Activated CD4-positive, alpha-beta T cell treated with anti-CD3 and anti-CD28 coated beads, Interleukin-2, amount 10 ng/mL, durations not matched to agents 24 days and 14 days (primary cell): ENCODE results near the gene RASIP1. TPM values are rescaled to one million over a fixed set of nuclear protein-coding genes. Genes with fewer than 3 reads are reported as not detected.
"Not testable (repeated sequence)": the region's sequence is repeated elsewhere in the genome, so short reads cannot be mapped to it uniquely, and the experiment has no call there.

Experiments used
- DNase-seq: peaks from one replicate; pipeline ENCODE4 v3.0.0; 2022
- H3K27ac Mint-ChIP-seq: one replicate; pipeline ENCODE4 v1.8.0; 2022; ENCODE audit warnings: mild to moderate bottlenecking, mixed read lengths
- H3K27me3 Mint-ChIP-seq: one replicate; pipeline ENCODE4 v1.8.0; 2022; ENCODE audit warnings: mixed read lengths
- H3K36me3 Mint-ChIP-seq: one replicate; pipeline ENCODE4 v1.8.0; 2022; ENCODE audit warnings: low read depth, mild to moderate bottlenecking, mixed read lengths
- H3K4me1 Mint-ChIP-seq: one replicate; pipeline ENCODE4 v1.8.0; 2021; ENCODE audit warnings: mixed read lengths
- H3K4me3 Mint-ChIP-seq: one replicate; pipeline ENCODE4 v1.8.0; 2022; ENCODE audit warnings: mild to moderate bottlenecking, moderate library complexity, mixed read lengths
- H3K9me3 Mint-ChIP-seq: one replicate; pipeline ENCODE4 v1.8.0; 2021; ENCODE audit warnings: mixed read lengths
- intact Hi-C: fragments of 100-400 bp; cut with micrococcal nuclease; formaldehyde crosslinking; loops from one replicate; pipeline ENCODE4 v1.15.1; 2023
- total RNA-seq: library from RNA; stranded (reverse); gene quantifications from 2 replicates; pipeline ENCODE4 v1.2.3, GENCODE V29; 2022

RASIP1 gene
- total RNA-seq, 1 donor from 2014 or later, result 0.82 TPM

DNA sequence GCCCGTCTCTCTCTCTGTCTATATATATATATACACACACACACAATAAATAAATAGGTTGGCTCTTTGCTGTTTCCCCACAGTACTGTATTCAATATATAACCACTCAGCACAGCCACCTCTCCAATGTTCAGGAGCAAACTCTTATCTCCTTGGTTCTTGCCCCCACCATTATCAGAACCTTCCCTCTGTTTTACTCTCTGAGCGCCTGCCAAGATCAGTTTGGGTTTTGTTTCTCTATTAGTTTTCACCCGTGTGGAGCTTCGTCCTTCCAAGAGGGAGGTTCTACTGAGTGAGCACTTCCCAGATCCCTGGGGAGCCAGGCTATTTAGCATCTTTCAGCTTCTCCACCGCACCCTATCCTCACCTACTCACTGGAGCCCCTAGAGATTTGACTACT is 25.4 kb upstream of the RASIP1 start:
- H3K4me3 Mint-ChIP-seq, H3K27ac Mint-ChIP-seq, H3K9me3 Mint-ChIP-seq, intact Hi-C loops, DNase-seq, H3K4me1 Mint-ChIP-seq, H3K36me3 Mint-ChIP-seq: not testable (repeated sequence)
- H3K27me3 Mint-ChIP-seq, result peaks cover 24% of the 10 kb centered on the region

DNA sequence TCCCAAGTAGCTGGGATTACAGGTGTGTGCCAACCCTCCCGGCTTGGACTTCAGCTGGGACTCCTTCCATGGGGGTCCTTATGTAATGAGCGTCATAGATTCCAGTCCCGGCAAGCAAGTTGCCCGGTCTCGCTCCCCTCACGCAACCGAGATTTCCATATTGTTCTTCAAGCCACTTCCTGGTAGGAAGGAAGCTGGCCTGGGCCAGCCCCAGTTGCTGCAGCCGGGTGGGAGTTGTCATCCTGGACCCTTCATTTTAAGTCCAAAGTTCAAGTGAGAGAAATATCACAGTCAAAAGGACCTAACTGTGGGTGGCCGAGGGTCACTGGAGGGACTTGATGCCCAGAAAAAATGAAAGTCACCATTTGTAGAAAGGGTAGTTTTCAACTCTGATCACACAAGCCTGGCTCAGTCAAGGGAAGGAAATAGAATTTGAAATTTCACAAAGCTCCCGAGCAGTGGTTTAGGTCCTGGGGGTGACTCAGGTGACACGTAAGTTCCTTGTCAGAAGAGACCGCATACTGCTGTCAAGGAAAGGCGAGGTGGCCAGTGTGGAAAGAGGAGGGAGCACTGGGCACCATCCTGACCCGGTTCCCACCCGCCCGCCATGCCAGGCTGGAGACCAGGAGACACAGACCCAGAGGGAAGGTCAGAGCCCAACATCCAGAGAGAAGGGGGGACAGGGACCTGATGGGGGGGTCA is 20.2 kb upstream of the RASIP1 start:
- Mint-ChIP-seq H3K27ac (no peak overlapping the region), H3K9me3 (no peaks in the 10 kb centered on the region), H3K4me3 (no peak overlapping the region), H3K36me3 (no peaks in the 10 kb centered on the region), H3K27me3 (peaks cover 17% of the 10 kb centered on the region), H3K4me1 (peaks cover 4% of the 10 kb centered on the region)
- no peak for DNase-seq
- intact Hi-C loops, result no loop called here

- no peak for DNase-seq
- Mint-ChIP-seq H3K4me1 (peaks cover 13% of the 10 kb centered on the region), H3K9me3 (no peaks in the 10 kb centered on the region), H3K27me3 (peaks cover 29% of the 10 kb centered on the region), H3K36me3 (no peaks in the 10 kb centered on the region), H3K4me3 (no peak overlapping the region), H3K27ac (no peak overlapping the region)
- intact Hi-C loops, result no loop called here
Observed at GRCh38 chr19:48757741-48758144, 17.3 kb upstream of the RASIP1 start.

GRCh38 chr19:48757089-48757675 is 16.8 kb upstream of the RASIP1 start:
- Mint-ChIP-seq H3K27me3 (peaks cover 26% of the 10 kb centered on the region), H3K36me3 (no peaks in the 10 kb centered on the region), H3K9me3 (no peaks in the 10 kb centered on the region), H3K4me3 (no peak overlapping the region), H3K4me1 (peaks cover 14% of the 10 kb centered on the region), H3K27ac (no peak overlapping the region)
- DNase-seq, result no peak
- intact Hi-C loops, result no loop called here

- H3K36me3 Mint-ChIP-seq, result no peaks in the 10 kb centered on the region
- H3K9me3 Mint-ChIP-seq, result no peaks in the 10 kb centered on the region
- peaks cover 16% of the 10 kb centered on the region for H3K4me1 Mint-ChIP-seq
- DNase-seq, result no peak
- H3K27ac Mint-ChIP-seq, result no peak overlapping the region
- H3K4me3 Mint-ChIP-seq, result no peak overlapping the region
- peaks cover 28% of the 10 kb centered on the region for H3K27me3 Mint-ChIP-seq
- intact Hi-C loops, result no loop called here
Observed at GRCh38 chr19:48756686-48757085, 16.3 kb upstream of the RASIP1 start.

DNA sequence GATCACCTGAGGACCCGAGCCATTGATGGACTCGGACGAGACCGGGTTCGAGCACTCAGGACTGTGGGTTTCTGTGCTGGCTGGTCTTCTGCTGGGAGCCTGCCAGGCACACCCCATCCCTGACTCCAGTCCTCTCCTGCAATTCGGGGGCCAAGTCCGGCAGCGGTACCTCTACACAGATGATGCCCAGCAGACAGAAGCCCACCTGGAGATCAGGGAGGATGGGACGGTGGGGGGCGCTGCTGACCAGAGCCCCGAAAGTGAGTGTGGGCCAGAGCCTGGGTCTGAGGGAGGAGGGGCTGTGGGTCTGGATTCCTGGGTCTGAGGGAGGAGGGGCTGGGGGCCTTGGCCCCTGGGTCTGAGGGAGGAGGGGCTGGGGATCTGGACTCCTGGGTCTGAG is 15.8 kb upstream of the RASIP1 start:
- Mint-ChIP-seq H3K4me3 (no peak overlapping the region), H3K27me3 (peaks cover 26% of the 10 kb centered on the region), H3K36me3 (no peaks in the 10 kb centered on the region), H3K27ac (no peak overlapping the region), H3K4me1 (peaks cover 17% of the 10 kb centered on the region), H3K9me3 (no peaks in the 10 kb centered on the region)
- no peak for DNase-seq
- intact Hi-C loops, result no loop called here

- peaks cover 19% of the 10 kb centered on the region for H3K4me1 Mint-ChIP-seq
- no peak overlapping the region for H3K27ac Mint-ChIP-seq
- no peaks in the 10 kb centered on the region for H3K9me3 Mint-ChIP-seq
- no peak for DNase-seq
- peaks cover 27% of the 10 kb centered on the region for H3K27me3 Mint-ChIP-seq
- H3K4me3 Mint-ChIP-seq, result no peak overlapping the region
- intact Hi-C loops, result no loop called here
- no peaks in the 10 kb centered on the region for H3K36me3 Mint-ChIP-seq
Observed at GRCh38 chr19:48755787-48756186, 15.4 kb upstream of the RASIP1 start.

DNA sequence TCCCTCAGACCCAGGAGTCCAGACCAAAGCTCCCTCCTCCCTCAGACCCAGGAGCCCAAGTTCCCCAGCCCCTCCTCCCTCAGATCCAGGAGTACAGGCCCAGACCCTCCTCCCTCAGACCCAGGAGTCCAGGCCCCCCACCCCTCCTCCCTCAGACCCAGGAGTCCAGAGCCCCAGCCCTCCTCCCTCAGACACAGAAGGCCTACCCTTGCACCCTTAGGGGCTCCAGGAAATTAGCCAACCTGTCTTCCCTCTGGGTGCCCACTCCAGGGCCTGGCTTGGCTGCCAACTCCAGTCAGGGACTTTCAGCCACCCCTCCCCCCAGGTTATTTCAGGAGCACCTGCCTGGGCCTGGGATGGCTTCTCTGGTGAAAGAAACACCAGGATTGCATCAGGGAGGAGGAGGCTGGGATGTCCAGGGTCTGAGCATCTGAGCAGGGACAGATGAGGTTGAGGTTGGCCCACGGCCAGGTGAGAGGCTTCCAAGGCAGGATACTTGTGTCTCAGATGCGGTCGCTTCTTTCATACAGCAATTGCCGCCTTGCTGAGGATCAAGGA is 14.8 kb upstream of the RASIP1 start, which contains the start of gene FGF21:
Gene FGF21, plus strand, starts transcription at position 441 of the 558 bp plus-strand sequence. CDS start 713 bp downstream, outside the sequence.
- Mint-ChIP-seq H3K27me3 (peaks cover 25% of the 10 kb centered on the region), H3K36me3 (no peaks in the 10 kb centered on the region), H3K4me1 (peaks cover 15% of the 10 kb centered on the region), H3K4me3 (peak within 1 kb of the TSS; percentile 52), H3K9me3 (no peaks in the 10 kb centered on the region), H3K27ac (no peak within 1 kb of the TSS)
- no peak for DNase-seq
- intact Hi-C loops, result no loop called here

GRCh38 chr19:48752496-48753365 is 12.3 kb upstream of the RASIP1 start, which contains the start of gene FUT1:
Gene FUT1, minus strand, starts transcription at chr19:48752641. Its CDS starts 1,360 bp downstream, at chr19:48751281.
- peaks cover 25% of the 10 kb centered on the region for H3K27me3 Mint-ChIP-seq
- H3K9me3 Mint-ChIP-seq, result no peaks in the 10 kb centered on the region
- peaks cover 15% of the 10 kb centered on the region for H3K4me1 Mint-ChIP-seq
- H3K36me3 Mint-ChIP-seq, result no peaks in the 10 kb centered on the region
- H3K27ac Mint-ChIP-seq, result no peak within 1 kb of the TSS
- intact Hi-C loops, result no loop called here
- DNase-seq, result peak; percentile 82
- H3K4me3 Mint-ChIP-seq, result peak within 1 kb of the TSS; percentile 71

DNA sequence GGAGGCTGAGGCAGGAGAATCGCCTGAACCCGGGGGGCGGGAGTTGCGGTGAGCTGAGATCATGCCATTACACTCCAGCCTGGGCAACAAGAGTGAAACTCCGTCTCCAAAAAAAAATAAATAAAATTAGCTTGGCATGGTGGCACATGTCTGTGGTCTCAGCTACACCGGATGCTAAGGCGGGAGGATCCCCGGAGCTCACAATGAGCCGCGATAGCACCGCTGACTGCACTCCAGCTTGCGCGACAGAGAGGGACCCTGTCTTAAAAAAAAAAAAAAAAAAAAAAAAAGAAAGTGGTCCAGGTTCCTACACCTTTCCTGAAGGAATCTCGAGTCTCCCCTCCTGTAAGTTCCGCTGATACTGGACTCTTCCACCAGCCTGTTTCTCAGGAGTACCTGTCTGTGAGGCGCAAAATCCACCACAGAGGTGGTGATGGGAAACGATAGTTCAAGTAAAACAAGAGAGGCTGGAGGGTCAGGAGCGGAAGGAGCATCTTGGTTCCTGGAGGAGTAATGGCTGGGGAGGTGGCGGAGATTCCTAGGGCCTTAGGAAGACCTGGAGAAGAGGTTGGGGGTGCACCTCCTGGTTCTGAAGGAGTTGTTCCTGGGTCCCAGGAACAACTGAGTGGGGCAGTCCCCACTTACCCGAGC is 11.6 kb upstream of the RASIP1 start:
- Mint-ChIP-seq H3K27ac (no peak overlapping the region), H3K36me3 (no peaks in the 10 kb centered on the region), H3K9me3 (no peaks in the 10 kb centered on the region), H3K4me3 (peak overlapping the region; percentile 71), H3K27me3 (peaks cover 25% of the 10 kb centered on the region), H3K4me1 (peaks cover 18% of the 10 kb centered on the region)
- DNase-seq, result no peak
- intact Hi-C loops, result no loop called here

GRCh38 chr19:48750771-48751504 is 10.5 kb upstream of the RASIP1 start:
- Mint-ChIP-seq H3K4me1 (peaks cover 23% of the 10 kb centered on the region), H3K4me3 (peak overlapping the region; percentile 31)
- DNase-seq, result no peak

GRCh38 chr19:48750351-48750750 is 9.9 kb upstream of the RASIP1 start:
- intact Hi-C loops, result no loop called here
- no peaks in the 10 kb centered on the region for H3K36me3 Mint-ChIP-seq
- H3K27me3 Mint-ChIP-seq, result peaks cover 27% of the 10 kb centered on the region
- H3K27ac Mint-ChIP-seq, result no peak overlapping the region
- DNase-seq, result no peak
- H3K4me1 Mint-ChIP-seq, result peaks cover 26% of the 10 kb centered on the region
- no peaks in the 10 kb centered on the region for H3K9me3 Mint-ChIP-seq
- no peak overlapping the region for H3K4me3 Mint-ChIP-seq

More at GRCh38 chr19:48750771-48751504, 10.5 kb upstream of the RASIP1 start:
- Mint-ChIP-seq H3K9me3 (no peaks in the 10 kb centered on the region), H3K36me3 (no peaks in the 10 kb centered on the region), H3K27ac (no peak overlapping the region), H3K27me3 (peaks cover 27% of the 10 kb centered on the region)
- intact Hi-C loops, result no loop called here
